Liver (tissue), 3 donors: ENCODE results near the gene DSCAML1.

Source experiments
- CTCF ChIP-seq: fragments of 150-350 bp; IDR thresholded peaks from 2 replicates; pipeline ENCODE4 v1.5.1; 2017; ENCODE audit warnings: improper control_type of control experiment, low read depth, low read length; ENCODE audit not compliant: missing input control
- FOXA1 ChIP-seq: IDR thresholded peaks from 2 replicates; pipeline ENCODE4 v1.6.1; 2016; ENCODE audit warnings: antibody characterized with exemption
- GABPA ChIP-seq, 2 donors: IDR thresholded peaks in 1 of 2; conservative IDR thresholded peaks in 1 of 2; 2 replicates each; pipeline ENCODE4 v1.6.1; 2016; ENCODE audit warnings: antibody characterized with exemption in 2 of 2, mild to moderate bottlenecking in 1 of 2, moderate library complexity in 1 of 2
- TAF1 ChIP-seq: conservative IDR thresholded peaks from 2 replicates; pipeline ENCODE4 v1.6.1; 2016; ENCODE audit warnings: antibody characterized with exemption, mild to moderate bottlenecking
- donor health status: healthy.
- donor health status: healthy.

GRCh38 chr11:117575856-117576255 is 221.2 kb downstream of the DSCAML1 start:
- TF ChIP-seq CTCF (no peak), TAF1 (no peak), FOXA1 (no peak), GABPA (IDR thresholded peaks at IDR 0.05 in 1 of 2, conservative IDR thresholded peaks at IDR 0.05 in 1 of 2) (no peak)
